Measurements from ENCODE around the gene IL17C.

The IL17C gene

GRCh38 chr16:88678224-88678979, 40.0 kb downstream of the IL17C start:
- Histone ChIP-seq H3K36me3 (replicated peaks; ENCODE audit: low read depth, low read length) (no peaks in the 10 kb centered on the region), H4K20me1 (ENCODE audit: insufficient read depth, low read length) (no peaks in the 10 kb centered on the region), H2AFZ (ENCODE audit: low read depth, low read length) (no peak overlapping the region), H3K27ac (ENCODE audit: low read length) (no peak overlapping the region), H3K4me2 (ENCODE audit: low read length) (no peak overlapping the region), H3K4me3 (ENCODE audit: low read length) (no peak overlapping the region), H3K9me3 (ENCODE audit: insufficient read depth, low read length) (no peaks in the 10 kb centered on the region), H3K9ac (ENCODE audit: low read length) (no peak overlapping the region), H3K79me2 (ENCODE audit: low read length) (no peaks in the 10 kb centered on the region), H3K4me1 (ENCODE audit: low read length) (peaks cover 20% of the 10 kb centered on the region), H3K27me3 (ENCODE audit: low read depth, low read length) (no peaks in the 10 kb centered on the region)
- TF ChIP-seq, protein P1, sequence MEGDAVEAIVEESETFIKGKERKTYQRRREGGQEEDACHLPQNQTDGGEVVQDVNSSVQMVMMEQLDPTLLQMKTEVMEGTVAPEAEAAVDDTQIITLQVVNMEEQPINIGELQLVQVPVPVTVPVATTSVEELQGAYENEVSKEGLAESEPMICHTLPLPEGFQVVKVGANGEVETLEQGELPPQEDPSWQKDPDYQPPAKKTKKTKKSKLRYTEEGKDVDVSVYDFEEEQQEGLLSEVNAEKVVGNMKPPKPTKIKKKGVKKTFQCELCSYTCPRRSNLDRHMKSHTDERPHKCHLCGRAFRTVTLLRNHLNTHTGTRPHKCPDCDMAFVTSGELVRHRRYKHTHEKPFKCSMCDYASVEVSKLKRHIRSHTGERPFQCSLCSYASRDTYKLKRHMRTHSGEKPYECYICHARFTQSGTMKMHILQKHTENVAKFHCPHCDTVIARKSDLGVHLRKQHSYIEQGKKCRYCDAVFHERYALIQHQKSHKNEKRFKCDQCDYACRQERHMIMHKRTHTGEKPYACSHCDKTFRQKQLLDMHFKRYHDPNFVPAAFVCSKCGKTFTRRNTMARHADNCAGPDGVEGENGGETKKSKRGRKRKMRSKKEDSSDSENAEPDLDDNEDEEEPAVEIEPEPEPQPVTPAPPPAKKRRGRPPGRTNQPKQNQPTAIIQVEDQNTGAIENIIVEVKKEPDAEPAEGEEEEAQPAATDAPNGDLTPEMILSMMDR (IDR thresholded peaks at IDR 0.05; ENCODE audit: low read depth, low read length) = no peak
- TF ChIP-seq EZH2phosphoT487 (IDR thresholded peaks at IDR 0.05; ENCODE audit: low read depth) = no peak

DNA sequence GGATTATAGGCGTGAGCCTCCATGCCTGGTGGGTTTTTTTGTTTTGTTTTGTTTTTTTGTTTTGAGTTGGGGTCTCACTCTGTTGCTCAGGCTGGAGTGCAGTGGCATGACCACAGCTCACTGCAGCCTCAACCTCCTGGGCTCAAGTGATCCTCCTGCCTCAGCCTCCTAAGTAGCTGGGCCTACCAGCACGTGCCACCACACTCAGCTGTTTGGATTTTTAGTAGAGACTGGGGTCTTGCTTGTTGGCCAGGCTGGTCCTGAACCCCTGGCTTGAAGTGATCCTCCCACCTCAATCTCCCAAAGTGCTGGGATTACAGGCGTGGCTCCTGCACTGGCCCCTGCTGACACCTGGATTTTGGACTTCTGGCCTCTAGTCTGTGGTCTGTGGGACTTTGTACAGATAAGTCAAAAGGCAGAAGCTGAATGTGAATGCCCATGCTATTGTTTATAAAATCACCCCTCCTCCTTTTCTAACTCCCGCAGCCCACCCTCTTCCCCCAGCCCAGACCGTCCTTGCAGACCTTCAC, 42.2 kb downstream of the IL17C start:
- H3K9me3 ChIP-seq (ENCODE audit: insufficient read depth, low read length) = no peaks in the 10 kb centered on the region
- no peaks in the 10 kb centered on the region for H3K36me3 ChIP-seq (replicated peaks; ENCODE audit: low read depth, low read length)
- TF ChIP-seq, protein P1 (IDR thresholded peaks at IDR 0.05; ENCODE audit: low read depth, low read length) = no peak
- no peak for TF ChIP-seq EZH2phosphoT487 (IDR thresholded peaks at IDR 0.05; ENCODE audit: low read depth)
- peak overlapping the region; percentile 74 for H3K4me3 ChIP-seq (ENCODE audit: low read length)
- H3K4me1 ChIP-seq (ENCODE audit: low read length) = peaks cover 39% of the 10 kb centered on the region
- no peak overlapping the region for H3K27ac ChIP-seq (ENCODE audit: low read length)
- no peaks in the 10 kb centered on the region for H3K79me2 ChIP-seq (ENCODE audit: low read length)
- H3K9ac ChIP-seq (ENCODE audit: low read length) = peak overlapping the region; percentile 62; the same call in 1 of the 2 replicates
- H4K20me1 ChIP-seq (ENCODE audit: insufficient read depth, low read length) = no peaks in the 10 kb centered on the region
- peaks cover 21% of the 10 kb centered on the region for H3K27me3 ChIP-seq (ENCODE audit: low read depth, low read length)
- H3K4me2 ChIP-seq (ENCODE audit: low read length) = peak overlapping the region; percentile 95
- no peak overlapping the region for H2AFZ ChIP-seq (ENCODE audit: low read depth, low read length)

GRCh38 chr16:88681084-88681680, 42.8 kb downstream of the IL17C start:
- Histone ChIP-seq H3K4me1 (ENCODE audit: low read length) (peaks cover 42% of the 10 kb centered on the region), H3K9ac (ENCODE audit: low read length) (peak overlapping the region; percentile 62), H3K27me3 (ENCODE audit: low read depth, low read length) (peaks cover 24% of the 10 kb centered on the region), H3K4me3 (ENCODE audit: low read length) (peak overlapping the region; percentile 74), H3K4me2 (ENCODE audit: low read length) (peak overlapping the region; percentile 95), H4K20me1 (ENCODE audit: insufficient read depth, low read length) (no peaks in the 10 kb centered on the region), H2AFZ (ENCODE audit: low read depth, low read length) (0 out of 2 replicates have a peak overlapping the region, but pooled peaks have one; percentile 3), H3K27ac (ENCODE audit: low read length) (peak overlapping the region; percentile 68), H3K36me3 (replicated peaks; ENCODE audit: low read depth, low read length) (no peaks in the 10 kb centered on the region), H3K79me2 (ENCODE audit: low read length) (no peaks in the 10 kb centered on the region), H3K9me3 (ENCODE audit: insufficient read depth, low read length) (no peaks in the 10 kb centered on the region)
- TF ChIP-seq EZH2phosphoT487 (IDR thresholded peaks at IDR 0.05; ENCODE audit: low read depth) = no peak
- TF ChIP-seq, protein P1 (IDR thresholded peaks at IDR 0.05; ENCODE audit: low read depth, low read length) = peak; percentile 75
